Measurements from ENCODE around the gene SLC7A11.

Gene SLC7A11

DNA sequence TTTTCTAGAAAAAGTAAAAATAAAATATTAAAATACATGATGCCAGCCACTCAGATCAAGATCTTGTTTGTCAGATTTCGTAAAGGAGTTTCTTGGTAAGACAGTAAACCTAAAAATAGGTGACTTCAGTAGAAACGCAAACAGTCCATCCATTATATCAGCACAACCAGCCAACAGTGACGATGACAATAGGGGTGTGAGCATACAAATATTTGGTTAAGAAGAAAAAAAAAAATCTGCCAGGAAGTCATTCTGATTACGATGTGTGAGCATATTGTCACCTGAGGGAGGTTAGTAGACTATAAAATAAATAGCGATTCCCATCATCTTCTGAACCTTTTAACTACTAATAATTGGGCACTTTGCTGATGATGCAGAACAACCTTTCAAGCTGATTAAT, 37.6 kb downstream of the SLC7A11 start:
- no peak for ATAC-seq

DNA sequence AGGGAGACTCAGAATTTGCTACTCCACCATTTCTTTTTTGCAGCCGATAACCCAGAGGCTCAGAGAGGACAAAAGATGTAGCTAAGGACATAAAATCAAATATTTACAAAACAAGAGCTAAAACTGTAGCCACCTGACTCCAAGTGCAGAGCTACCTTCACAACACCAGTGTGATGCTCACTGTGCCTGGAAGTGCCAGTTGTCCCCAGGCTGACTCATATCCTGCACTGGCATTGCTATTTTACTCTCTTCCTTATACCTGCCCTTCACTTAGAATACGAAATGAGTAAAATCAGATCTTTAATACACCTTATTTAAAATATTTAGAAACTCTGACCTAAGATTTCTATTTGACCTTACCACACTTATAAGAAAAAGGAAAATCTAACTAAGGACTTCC, 39.5 kb downstream of the SLC7A11 start:
- ATAC-seq = no peak

DNA sequence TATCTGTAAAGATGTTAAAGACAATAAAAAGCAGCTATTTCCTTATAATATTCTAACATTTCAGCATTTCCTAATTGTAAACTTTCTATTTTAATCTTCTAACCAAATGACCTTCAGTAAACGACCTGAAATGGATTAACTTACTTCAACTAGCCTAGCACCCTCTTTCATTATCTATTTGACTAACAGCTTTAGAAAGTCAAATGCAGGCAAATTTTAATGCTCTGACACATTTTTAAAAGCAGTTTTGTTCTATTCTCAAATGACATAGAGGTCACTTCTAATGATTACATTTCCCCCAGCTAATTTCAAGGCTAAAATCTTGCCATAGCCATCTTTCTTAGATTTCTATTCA, 41.9 kb downstream of the SLC7A11 start:
- ATAC-seq = no peak

DNA sequence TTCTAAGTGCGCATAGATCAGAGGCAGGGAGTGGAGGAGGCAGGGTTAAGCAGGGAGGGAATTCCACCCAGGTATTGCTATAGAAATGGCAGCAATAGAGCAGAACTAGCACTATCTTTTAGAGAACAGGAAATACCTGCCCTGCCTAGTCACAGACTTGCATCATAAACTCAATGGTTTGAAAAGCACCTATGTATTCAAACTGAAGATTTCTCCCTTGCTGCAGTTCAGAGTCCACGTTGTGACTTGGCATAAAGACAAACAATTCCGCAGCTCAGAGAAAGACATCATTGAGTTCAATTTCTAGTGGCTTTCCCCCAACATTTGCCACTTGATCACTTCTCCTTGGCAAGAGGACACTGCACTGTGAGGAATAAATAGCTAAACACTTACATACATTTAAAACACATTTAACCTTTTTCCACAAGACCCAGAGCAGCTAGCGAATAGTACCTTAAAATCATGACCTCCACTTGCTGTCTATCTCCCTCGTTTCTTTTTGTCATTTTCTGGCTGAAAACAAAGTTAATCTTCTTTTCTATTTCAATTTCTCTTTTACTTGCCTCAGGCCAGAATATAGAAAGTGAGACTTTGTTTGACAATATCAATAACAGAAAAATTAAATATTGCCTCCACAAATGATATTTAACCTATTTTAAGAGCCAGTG, 42.4 kb downstream of the SLC7A11 start:
- no peak for ATAC-seq

DNA sequence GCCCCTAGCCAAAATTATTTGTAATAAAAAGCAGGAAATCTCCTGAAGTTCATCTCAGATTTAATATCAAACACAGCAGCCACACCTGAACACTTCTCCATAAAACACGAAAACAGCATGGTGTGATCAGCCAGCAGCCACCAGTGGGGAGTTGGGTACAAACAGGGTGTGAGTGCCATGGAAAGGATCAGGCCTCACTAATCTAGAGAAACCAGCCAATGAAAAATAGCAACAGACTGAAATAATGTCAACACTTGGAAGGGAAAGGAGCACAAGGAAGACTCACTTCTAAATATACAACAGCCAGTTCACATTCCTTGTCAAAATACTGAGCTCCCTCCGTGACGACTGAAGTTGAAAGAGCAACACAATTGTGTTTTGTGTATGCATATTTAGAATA, 46.0 kb downstream of the SLC7A11 start:
- no peak for ATAC-seq

DNA sequence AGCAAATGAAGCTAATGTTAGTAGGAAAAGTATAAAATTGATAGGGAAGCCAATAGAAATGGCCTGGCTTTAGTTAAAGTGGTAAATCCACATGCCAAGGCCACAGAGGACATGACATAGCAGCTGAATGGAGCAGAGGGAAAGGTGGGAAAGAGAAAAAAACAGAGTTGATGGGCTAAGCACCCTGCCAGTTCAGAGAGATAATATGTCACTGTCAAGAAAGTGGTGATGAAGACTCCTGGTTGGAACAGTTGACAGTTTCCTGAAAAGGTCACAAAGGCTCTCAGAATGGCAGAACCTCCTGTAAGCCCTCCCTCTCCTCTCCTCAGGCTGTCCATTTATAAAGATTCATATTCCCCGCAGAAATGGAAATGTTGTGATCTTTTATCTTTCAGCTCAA, 48.2 kb downstream of the SLC7A11 start:
- ATAC-seq = no peak

DNA sequence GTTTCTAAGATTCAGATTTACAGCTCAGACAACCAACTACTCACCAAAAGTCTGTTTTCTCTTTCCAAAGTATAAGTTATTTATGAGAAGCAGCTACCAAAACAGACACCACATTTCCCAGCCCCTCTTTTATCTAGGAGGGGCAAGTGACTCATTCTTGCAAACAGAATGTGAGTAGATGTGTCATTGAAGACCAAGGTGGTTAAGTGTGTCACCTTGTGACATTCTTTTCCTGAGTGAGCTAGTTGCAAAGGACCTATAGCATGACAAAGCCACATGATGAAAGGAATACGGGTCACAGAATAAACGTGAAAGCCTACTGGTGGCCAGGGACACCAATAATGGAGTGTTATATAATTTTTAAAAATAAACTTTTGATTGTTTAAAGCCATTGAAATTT, 50.0 kb downstream of the SLC7A11 start:
- peak; percentile 25 to 33 for ATAC-seq

DNA sequence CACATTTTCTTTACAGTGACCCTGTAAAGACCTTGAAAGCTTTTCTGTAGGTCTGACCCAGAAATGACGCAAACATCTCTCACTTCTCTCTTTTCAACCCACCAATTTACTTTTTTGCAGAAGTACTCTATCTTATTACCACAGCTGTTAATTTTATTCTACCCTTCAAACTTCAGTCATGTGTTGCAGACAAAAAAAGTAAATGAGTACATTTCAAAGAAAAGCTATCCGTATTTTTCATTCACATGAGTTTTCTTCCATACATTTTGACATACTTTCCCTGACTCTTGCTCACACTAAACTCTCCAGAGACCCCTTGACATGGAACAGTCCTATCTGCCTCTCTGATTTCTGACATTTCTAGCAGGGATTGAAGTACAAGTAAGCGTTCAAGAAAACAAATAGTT, 51.7 kb downstream of the SLC7A11 start:
- ATAC-seq = no peak

DNA sequence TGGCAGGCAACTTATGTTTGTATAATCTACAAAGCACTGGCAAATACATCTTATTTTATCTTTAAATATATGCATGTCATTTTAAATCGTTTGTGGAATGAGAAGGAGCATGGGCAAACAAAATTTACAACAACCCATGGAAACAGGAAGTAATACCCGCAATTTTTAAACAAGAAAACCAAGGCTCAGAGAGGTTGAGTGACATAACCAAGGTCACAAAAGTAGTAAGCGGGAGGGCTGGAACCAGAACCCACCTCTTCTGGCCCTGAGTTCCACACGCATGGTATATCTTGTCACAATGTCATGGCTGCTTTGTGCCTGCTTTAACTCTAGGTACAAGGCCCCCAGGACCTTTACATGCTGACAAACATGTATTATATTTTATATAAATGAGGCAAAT, 52.9 kb downstream of the SLC7A11 start:
- no peak for ATAC-seq

DNA sequence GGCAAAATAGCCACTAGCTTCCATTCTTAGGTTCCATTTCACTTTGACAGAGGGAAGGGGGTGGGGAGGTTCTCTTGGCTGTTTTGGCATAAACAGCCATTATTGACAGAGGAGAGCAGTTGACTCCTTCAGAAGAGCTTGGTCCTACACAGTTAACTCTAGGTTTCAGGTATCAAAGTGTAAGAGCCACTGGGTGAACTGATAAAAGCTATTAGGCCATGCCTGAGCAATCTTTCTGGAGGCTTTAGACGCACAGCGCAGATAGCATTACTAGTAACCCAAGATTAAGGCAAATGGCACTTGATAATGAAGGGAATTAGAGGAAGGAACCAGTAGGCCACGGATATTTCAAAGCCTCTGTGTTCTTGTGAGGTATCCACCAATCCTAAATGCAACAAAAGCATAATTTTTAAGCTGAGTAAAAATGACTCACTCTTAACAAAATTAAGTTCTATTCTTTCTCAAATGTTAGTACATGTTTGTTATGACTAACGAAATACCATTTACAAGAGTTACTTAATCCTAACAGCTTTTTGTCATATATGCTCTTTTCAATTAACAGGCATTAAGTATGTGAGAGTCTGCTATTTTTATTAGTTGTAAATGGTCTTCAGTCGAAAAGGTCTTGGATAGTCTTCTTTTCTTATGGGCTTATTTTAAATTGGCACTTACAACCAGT, 53.6 kb downstream of the SLC7A11 start:
- ATAC-seq = no peak

DNA sequence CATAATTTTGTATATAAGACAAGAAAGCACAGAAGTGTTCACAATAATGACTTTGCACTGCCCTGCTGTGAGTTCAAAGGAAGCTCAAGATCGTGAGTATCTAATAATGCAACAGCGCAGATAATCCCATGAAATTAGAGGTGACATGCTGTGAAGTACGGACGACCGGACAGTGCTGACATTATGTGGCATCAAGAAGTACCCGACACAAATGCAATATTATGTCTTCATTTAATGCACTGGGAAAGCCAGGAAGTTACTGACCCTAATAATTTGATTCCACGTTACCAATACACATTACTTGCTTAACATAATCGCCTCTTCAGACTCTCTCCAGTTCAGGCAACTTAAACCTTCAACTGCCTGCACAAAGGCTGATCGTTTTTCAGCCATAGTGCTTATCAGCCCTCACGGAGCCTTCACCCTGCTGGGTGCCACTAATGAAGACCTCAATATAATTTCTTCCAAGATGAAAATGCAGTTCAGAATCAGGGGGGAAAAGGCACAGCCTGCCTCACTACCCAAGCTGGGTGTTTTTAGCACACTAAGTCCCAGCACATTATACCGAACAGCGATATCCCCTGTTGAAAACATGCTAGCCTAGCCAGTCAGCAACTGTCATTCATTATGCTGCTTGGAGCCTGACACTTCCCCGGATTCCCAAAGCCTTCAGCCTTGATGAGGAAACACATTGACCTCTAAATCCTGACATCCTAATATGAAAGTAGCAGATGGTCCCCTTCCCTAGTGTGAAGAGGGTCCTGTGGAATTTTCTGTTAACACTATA, 56.1 kb downstream of the SLC7A11 start:
- ATAC-seq = no peak

DNA sequence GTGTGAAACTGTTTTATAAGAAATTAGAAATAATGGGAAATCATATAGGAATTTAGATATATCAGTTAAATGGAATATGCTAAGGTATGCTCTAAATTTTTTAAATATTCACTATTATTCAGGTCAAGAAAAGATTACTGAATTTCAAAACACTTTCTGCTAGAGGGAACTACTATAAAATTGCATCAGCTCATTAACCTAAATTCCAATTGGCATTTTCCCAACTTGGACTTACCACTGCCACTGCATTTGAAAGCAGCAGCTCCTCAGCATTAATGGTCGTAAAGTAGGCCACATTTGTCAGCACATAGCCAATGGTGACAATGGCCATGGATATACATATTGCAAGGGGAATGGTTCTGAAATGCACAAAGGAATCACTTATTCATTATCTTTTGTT, 57.3 kb downstream of the SLC7A11 start:
- ATAC-seq = no peak

DNA sequence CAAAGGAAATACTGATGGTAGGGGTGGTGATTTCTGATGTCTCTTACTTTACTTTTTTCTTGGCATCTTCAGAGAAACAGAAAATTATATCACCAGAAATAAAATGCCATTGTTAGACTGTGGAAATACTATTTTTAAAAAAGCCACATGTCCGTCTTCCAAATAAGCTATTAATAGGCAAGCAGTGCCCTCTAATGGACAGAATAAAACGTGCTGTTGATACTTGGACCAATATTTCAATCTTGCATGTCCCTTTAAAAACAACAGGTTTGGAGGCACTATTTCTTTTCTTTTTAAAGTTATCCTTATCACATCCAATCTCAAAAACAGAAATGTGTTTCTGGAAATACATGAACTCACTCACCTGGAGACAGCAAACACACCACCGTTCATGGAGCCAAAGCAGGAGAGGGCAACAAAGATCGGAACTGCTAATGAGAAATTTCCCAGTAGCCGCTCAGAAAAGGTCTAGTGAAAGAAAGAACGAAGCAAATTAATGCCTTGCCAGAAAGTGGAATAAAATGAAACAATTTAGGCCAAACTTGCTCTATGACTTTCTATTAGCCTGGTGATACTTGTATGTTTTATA, 59.2 kb downstream of the SLC7A11 start:
- ATAC-seq = no peak

DNA sequence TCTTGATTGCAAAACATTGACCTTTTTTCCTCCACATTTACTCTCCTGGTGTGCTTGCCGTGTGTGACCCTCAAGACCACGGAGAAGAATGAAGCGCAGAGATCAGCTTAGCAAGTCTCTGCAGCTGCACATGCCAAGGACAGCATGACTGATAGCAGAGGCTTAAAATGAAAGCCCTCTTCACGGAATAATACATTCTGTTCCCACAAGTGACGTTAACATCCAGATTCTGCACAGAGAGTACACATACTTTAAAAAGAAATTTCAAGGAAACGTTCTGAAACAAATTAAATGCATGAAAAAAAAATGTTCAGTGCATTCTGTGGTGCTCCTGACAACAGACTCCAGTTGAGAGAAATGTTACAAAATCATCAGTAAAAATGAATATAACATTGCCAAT, 60.9 kb downstream of the SLC7A11 start:
- ATAC-seq = no peak

DNA sequence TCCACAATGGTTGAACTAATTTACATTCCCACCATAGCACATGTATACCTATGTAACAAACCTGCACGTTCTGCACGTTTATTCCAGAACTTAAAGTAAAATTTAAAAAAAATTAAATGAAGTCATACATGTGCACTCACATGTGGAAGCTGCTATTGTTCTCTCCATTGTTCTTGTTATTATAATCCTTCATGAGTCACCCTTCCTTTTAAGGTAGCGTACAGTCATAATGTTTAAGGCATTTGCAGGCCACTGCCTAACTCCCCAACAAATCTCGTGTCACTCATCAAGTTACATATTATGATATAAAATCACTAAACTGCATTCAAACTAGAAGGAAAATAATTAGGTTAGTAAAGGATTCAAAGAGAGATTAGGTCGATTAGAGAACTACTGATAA, 63.6 kb downstream of the SLC7A11 start:
- ATAC-seq = peak in 1 of 2 donors; percentile 13

DNA sequence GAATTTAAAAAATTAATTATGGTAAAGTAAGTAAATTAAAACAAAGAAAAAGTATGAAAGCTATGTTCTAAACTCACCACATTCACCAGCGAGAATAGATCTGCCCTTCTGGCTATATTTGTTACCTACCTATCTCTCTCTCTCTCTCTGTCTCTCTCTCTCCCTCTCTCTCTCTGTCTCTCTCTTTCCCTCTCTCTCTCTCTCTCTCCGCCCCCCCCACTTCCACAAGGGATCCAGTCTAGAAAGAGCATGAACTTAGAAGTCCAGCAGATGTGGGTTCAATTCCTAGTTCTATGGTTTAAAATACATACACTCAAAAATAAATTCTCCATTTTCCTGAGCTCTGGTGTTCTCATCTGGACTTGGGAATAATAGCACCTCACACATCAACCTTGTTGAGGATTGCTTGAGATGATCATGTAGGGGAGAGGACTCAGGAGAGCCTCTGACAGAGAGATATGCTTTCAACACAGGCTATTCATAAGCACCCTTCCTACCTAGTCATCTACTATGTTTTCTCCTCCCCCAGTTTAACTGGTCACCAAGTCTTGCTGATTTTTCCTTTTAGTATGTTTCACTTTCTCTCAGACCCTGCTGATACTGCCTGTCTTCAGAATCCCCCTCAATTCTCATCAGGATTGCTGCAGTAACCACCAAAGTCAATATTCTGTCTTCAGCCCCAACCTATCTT, 64.7 kb downstream of the SLC7A11 start:
- ATAC-seq = no peak

DNA sequence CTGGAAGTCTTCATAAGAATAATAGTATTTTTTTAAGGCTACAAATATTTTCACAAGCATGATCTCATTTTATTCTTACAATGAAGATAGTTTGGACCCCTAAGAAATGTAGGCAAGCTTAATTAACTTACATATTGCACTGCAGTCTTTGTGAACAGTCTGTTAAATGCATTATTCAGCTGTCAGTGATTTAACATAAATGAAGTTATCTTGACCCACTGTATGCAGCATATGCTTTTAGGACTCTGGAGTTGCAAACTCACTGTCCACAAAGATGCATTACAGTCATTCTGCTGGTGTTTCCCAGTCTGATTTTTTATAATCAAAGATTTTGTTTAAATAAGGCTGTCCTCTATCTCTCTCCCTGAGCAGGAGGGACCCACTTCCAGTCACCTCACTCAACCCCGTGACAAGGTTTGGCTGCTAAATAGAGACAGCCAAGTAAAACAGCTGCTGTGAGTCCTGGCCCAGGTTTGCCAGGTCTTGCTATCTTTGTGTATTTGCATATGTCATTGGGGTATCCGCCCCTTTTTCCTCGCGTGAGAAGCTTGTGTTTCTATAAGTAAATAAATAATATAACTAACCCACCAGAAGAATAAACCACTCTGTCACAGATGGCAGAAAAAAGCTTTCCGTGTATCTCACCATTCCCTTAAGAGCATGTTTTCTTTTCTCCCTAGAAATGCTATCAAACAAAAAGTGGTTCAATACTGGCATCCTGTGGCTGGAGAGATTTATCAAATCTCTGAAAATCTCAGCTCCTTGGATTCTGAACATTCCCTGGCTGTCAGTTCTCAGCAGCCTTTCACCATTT, 67.0 kb downstream of the SLC7A11 start:
- ATAC-seq = no peak

DNA sequence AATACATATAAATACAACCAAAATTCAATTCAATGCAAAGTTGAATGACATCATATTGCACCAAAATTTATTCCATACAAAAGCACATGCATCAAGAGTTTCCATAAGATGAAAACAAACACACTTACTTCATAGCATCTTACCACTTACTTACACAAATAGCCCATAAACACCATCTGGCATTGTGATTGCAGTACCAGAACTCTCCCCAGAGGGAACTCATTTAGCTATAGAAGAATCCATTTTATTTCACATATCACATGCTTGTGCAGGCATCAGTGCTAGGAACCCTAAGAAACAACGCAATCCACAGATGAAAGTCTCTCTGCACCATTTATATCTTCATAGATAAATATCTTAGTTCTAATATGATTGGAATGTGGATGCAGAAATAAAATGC, 77.9 kb downstream of the SLC7A11 start:
- no peak for ATAC-seq

DNA sequence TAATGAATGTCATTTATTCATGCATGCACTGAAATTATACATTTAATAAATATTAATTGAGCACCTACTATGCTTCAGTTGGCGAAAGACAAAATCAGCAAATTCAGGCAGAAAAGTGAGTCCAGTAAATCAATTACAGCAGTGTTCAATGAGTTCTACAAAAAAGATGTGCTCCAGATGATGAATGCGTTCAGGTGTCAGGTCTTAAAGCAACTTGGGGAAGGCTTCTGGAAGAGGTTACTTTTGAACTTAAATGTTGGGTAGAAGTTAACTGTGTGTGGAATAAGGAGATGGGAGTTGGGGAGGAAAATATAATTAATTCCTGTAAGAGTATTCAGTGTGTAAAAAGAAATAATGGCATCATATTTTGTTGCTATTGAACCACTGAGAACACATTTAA, 79.0 kb downstream of the SLC7A11 start:
- ATAC-seq = no peak

DNA sequence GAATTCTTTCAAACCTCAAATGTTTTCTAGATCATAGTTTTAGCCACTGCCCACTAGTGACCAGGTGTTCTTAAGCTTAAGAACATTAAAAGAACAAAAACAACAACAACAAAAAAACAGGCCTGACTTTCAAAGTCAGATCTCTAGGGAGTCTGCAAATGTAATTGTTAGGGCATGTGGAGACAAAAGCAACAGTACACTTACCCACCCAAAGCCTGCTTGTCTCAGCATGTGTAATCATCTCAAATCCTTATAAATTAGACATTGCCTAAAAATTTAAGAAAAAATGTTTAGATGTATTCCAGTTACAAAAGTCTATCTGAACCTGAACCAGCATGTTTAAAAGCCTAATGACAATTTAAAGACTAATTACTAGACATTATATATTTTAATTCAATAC, 79.9 kb downstream of the SLC7A11 start:
- no peak for ATAC-seq

DNA sequence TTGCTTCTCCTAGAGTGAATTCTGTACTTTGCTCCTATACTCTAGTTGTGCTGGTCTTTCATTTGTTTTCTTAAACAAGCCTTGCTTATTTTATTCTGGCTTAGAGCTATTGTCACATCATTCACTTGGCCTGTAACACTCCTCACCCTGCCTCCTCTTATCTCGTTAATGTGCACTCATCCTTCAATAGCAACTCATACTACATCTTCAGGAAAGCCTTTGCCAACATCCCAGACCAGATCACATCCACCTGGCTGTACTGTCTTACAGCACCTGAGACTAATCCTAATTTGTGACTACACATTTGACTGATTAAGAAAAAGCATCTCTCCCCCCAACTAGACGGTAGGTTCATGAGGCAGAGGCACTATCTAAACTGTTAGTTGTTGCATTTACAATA, 80.8 kb downstream of the SLC7A11 start:
- no peak for ATAC-seq

DNA sequence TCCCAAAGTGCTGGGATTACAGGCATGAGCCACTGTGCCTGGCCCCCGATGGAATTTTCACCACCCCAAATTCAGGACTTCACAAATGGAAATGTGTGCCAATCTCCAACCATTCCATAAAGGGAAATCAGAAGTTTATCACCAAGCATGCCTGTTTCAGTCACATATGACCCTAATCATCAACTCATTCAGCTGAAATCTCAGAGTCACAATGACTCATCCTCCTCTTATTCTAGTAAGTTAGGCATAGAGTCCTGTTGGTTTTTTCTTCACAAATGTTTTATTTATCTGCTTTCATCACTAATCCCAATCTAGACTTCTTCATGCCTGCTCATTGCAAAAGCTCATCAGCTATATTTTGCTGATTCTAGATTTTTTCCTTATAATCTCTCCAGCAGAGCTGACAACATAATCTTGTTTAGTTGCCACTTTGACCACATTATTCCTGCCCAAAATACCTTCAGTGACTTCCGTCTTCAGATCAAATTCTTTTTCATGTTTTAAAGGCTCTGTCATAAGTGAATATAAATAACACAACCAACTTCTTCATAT, 83.3 kb downstream of the SLC7A11 start:
- ATAC-seq = no peak

Measured in activated CD4-positive, CD25-positive, alpha-beta regulatory T cell treated with anti-CD3 and anti-CD28 coated beads, Interleukin-2, amount 50 U/mL, for 24 hours (primary cell).